GM23248 (cell line): ENCODE results near the gene CD300LG. TPM values are rescaled to one million over a fixed set of nuclear protein-coding genes. Genes with fewer than 3 reads are reported as not detected.
A peak's percentile ranks its signal among the peaks of the same experiment; 100 is the strongest.

ENCODE experiments used
- DNase-seq: peaks from one replicate; pipeline ENCODE4 v3.0.0-alpha.2; 2015
- H2AFZ ChIP-seq: fragments of 200-600 bp; sonication (generic); 2 replicates; pipeline ENCODE4 v1.6.1; 2016; ENCODE audit warnings: antibody characterized with exemption
- H3F3A ChIP-seq: fragments of 200-600 bp; sonication (generic); 2 replicates; pipeline ENCODE4 v1.6.1; 2016; ENCODE audit warnings: mild to moderate bottlenecking, antibody characterized with exemption, mixed run types; ENCODE audit not compliant: insufficient read depth
- H3K27ac ChIP-seq: fragments of 200-600 bp; sonication (generic); 2 replicates; pipeline ENCODE4 v1.5.1; 2016; ENCODE audit warnings: mild to moderate bottlenecking
- H3K27me3 ChIP-seq: fragments of 200-600 bp; sonication (generic); replicated peaks from 2 replicates; pipeline ENCODE4 v1.6.1; 2016; ENCODE audit warnings: mild to moderate bottlenecking; ENCODE audit not compliant: insufficient read depth
- H3K36me3 ChIP-seq: fragments of 200-600 bp; sonication (generic); 2 replicates; pipeline ENCODE4 v1.6.1; 2016; ENCODE audit warnings: low read depth, mild to moderate bottlenecking
- H3K4me1 ChIP-seq: fragments of 200-600 bp; sonication (generic); 2 replicates; pipeline ENCODE4 v1.6.1; 2016; ENCODE audit warnings: mild to moderate bottlenecking; ENCODE audit not compliant: insufficient read depth
- H3K4me2 ChIP-seq: fragments of 200-600 bp; sonication (generic); one replicate; pipeline ENCODE4 v1.6.1; 2016; ENCODE audit warnings: mild to moderate bottlenecking; ENCODE audit not compliant: unreplicated experiment
- H3K4me3 ChIP-seq: fragments of 200-600 bp; sonication (generic); 2 replicates; pipeline ENCODE4 v1.5.1; 2016; ENCODE audit warnings: mild to moderate bottlenecking
- H3K79me2 ChIP-seq: fragments of 200-600 bp; sonication (generic); 2 replicates; pipeline ENCODE4 v1.6.1; 2016; ENCODE audit warnings: mild to moderate bottlenecking; ENCODE audit not compliant: insufficient read depth
- H3K9ac ChIP-seq: fragments of 200-600 bp; sonication (generic); 2 replicates; pipeline ENCODE4 v1.6.1; 2016; ENCODE audit warnings: mild to moderate bottlenecking
- H3K9me2 ChIP-seq: fragments of 200-600 bp; sonication (generic); 2 replicates; pipeline ENCODE4 v1.6.1; 2016; ENCODE audit warnings: mixed run types, mild to moderate bottlenecking, moderate library complexity; ENCODE audit not compliant: insufficient read depth
- H3K9me3 ChIP-seq: fragments of 200-600 bp; sonication (generic); one replicate; pipeline ENCODE4 v1.6.1; 2017; ENCODE audit warnings: low read depth
- H4K20me1 ChIP-seq: fragments of 200-600 bp; sonication (generic); 2 replicates; pipeline ENCODE4 v1.6.0; 2016; ENCODE audit not compliant: insufficient read depth
- EZH2 ChIP-seq: fragments of 200-600 bp; sonication (generic); IDR thresholded peaks from 2 replicates; pipeline ENCODE4 v1.6.1; 2018; ENCODE audit warnings: antibody characterized with exemption, mild to moderate bottlenecking; ENCODE audit not compliant: insufficient read depth, poor library complexity, severe bottlenecking
- EZH2phosphoT487 ChIP-seq: fragments of 200-600 bp; sonication (generic); IDR thresholded peaks from 2 replicates; pipeline ENCODE4 v1.6.1; 2018; ENCODE audit warnings: antibody characterized with exemption, moderate library complexity, mild to moderate bottlenecking, low read depth; ENCODE audit not compliant: insufficient read depth
- WGBS, 2 experiments: methylation state at CpG; one replicate each; pipeline ENCODE4 v1.1.6; 2015 to 2017; ENCODE audit warnings: low lambda C conversion rate in 2 of 2, low coverage in 1 of 2; ENCODE audit errors: missing lambda C conversion rate in 2 of 2; 5-methylcytosine and 5-hydroxymethylcytosine counted together
- in situ Hi-C: fragments of 300-500 bp; cut with MboI; formaldehyde crosslinking; loops from 2 replicates; pipeline ENCODE4 v1.15.0; 2020
- polyA plus RNA-seq: library from polyadenylated mRNA; unstranded; fragments of >200 nt; fragmentation: Nextera tagmentation; extraction: Ambion mirVana; gene quantifications from 2 replicates; pipeline ENCODE4 v1.2.1, GENCODE V29; 2016
- total RNA-seq: library from RNA; depleted of rRNA; stranded (reverse); fragments of >200 nt; shearing (Covaris generic); gene quantifications from 2 replicates; pipeline ENCODE4 v1.2.3, GENCODE V29; 2014

Gene CD300LG
- total and polyA plus RNA-seq, 2 experiments from 2014 or later, result not detected

DNA sequence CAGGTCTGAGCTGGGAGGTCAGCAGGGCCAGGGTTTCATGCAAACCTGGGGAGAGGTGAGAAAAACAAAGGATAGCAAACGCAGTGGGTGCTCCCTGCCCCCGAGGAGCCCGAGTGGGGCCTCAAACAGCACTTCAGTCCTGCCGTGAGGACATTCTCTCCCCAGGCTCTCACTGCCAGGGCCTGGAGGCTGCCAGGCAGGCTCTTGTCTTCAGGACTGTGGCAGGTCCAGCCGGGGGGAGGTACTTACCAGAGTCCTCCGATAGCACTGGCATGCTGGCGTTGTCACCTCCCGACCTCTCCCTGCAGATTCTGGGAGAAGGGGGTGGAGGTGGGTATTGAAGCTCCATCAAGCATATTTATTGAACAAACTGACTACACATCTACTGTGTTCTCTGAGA is 15.3 kb upstream of the CD300LG start:
- Histone ChIP-seq H3K4me1 (peaks cover 14% of the 10 kb centered on the region), H3K4me2 (no peak overlapping the region), H3F3A (peaks cover 11% of the 10 kb centered on the region; the same call in 1 of the 2 replicates), H3K79me2 (no peaks in the 10 kb centered on the region), H3K27ac (no peak overlapping the region), H3K9me2 (no peaks in the 10 kb centered on the region), H3K27me3 (no peaks in the 10 kb centered on the region), H4K20me1 (no peaks in the 10 kb centered on the region), H2AFZ (no peak overlapping the region), H3K4me3 (no peak overlapping the region), H3K9ac (no peak overlapping the region), H3K36me3 (no peaks in the 10 kb centered on the region; the same call in 1 of the 2 replicates), H3K9me3 (no peaks in the 10 kb centered on the region)
- TF ChIP-seq EZH2phosphoT487, result no peak
- TF ChIP-seq EZH2, result no peak
- in situ Hi-C loops, result no loop called here
- DNase-seq, result no peak
- WGBS, 2 experiments, result 79 to 88% methylated on average over 8 of the region's 8 CpGs

DNA sequence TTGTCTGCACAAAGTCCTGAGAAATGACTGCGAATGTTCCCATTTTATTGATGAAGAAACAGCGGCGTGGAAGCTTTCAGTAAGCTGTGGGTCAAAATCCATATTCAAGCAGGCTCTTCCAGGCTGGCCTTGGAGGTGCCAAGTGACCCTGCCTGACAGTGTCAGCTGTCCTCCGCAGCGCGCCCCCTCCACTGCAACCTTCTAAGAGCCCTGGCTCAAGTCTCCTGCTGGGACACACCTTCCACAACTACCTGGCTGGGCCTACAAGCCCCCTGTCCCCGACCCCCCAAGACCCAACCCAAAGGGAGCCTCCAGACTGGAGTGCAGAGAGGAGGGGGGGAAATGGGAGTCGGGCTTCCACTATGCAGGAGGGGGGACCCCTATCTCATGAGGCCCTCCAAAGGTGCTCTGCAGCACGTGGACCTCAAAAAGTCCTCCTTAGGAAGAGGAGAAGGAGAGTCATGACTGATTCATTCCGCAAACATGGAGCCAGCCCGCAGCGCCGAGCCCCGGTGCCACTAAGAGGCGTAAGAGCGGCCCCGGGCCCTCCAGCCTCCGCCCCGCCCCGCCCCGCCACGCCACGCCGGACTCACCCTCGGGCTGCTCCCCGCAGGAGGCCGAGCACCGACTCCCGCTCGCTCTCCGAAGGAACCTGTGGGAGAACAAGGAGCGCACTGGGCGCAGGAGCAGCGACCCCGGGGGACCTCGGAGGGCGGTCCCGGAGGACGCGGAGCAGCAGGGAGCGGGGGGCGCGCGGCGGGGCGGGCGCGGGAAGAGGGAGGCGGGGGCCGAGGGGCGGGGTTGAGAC is 14.6 kb upstream of the CD300LG start:
- Histone ChIP-seq H4K20me1 (no peaks in the 10 kb centered on the region), H3K4me2 (peak overlapping the region; percentile 89), H3K79me2 (no peaks in the 10 kb centered on the region), H3K27ac (peak overlapping the region; percentile 23; the same call in 1 of the 2 replicates), H3K9me2 (no peaks in the 10 kb centered on the region), H3F3A (peaks cover 11% of the 10 kb centered on the region; the same call in 1 of the 2 replicates), H3K4me1 (peaks cover 14% of the 10 kb centered on the region), H3K9ac (peak overlapping the region; percentile 88), H2AFZ (peak overlapping the region; percentile 77), H3K36me3 (no peaks in the 10 kb centered on the region; the same call in 1 of the 2 replicates), H3K4me3 (peak overlapping the region; percentile 81), H3K9me3 (no peaks in the 10 kb centered on the region), H3K27me3 (no peaks in the 10 kb centered on the region)
- in situ Hi-C loops, result no loop called here
- TF ChIP-seq EZH2 (no peak), EZH2phosphoT487 (no peak)
- peak; percentile 91 for DNase-seq
- WGBS, 2 experiments, result 18 to 31% methylated on average over 21 to 35 of the region's 51 CpGs

DNA sequence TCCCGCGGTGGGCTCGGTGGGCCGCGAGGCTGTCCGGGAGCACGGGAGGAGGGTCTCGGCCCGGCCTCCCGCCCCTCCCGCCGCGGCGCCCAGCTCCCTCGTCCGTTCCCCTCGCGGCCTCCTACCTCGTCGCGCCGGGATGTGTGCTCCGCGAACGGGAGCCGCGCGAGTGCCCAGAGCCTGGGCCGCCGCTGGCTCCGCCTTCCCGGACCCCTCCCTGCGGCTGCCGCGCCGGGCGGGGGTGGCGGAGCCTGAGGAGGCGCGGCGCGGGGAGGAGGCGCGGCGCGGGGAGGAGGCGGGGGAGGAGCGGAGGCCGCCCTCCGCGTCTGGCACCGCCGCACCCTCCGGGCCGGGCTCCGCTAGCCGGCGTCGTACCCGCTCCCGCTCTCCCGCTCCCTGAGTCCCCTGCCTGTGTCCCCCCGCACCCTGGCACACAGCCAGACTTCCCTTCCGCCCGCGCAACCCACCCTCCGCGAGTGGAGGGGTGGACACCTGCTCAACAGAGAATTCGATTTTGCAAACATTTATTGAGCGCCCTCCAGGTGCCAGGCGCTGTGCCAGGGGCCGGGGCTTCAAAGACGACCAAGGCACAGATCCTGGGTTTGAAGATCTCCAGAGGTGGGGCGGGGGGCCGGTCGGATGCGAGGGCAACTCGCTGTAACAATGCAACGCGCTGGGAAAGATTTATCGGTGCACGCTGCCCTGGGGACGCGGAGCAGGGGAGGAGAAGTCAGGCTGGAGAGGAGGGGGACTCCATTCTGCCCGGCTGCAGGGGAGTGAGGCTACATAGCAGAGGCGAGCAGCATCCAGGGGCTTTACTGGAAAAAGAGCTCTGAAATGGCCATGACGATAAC is 13.8 kb upstream of the CD300LG start, which contains the start of gene MPP3:
Gene MPP3 (minus strand): TSS at position 171 of the 854 bp plus-strand sequence. CDS start 1,240 bp downstream, outside the sequence.
- H3K4me2 ChIP-seq, result peak within 1 kb of the TSS; percentile 89
- H3K27me3 ChIP-seq, result no peaks in the 10 kb centered on the region
- peaks cover 11% of the 10 kb centered on the region; the same call in 1 of the 2 replicates for H3F3A ChIP-seq
- peak within 1 kb of the TSS; percentile 23; the same call in 1 of the 2 replicates for H3K27ac ChIP-seq
- 5 to 9% methylated on average over 24 to 55 of the region's 87 CpGs for WGBS, 2 experiments
- DNase-seq, result peak; percentile 90
- in situ Hi-C loops, result no loop called here
- TF ChIP-seq EZH2 (no peak), EZH2phosphoT487 (no peak)
- no peaks in the 10 kb centered on the region for H4K20me1 ChIP-seq
- H3K79me2 ChIP-seq, result no peaks in the 10 kb centered on the region
- H3K4me1 ChIP-seq, result peaks cover 14% of the 10 kb centered on the region
- H3K36me3 ChIP-seq, result no peaks in the 10 kb centered on the region; the same call in 1 of the 2 replicates
- no peaks in the 10 kb centered on the region for H3K9me2 ChIP-seq
- peak within 1 kb of the TSS; percentile 77 for H2AFZ ChIP-seq
- peak within 1 kb of the TSS; percentile 81 for H3K4me3 ChIP-seq
- H3K9me3 ChIP-seq, result no peaks in the 10 kb centered on the region
- H3K9ac ChIP-seq, result peak within 1 kb of the TSS; percentile 88

DNA sequence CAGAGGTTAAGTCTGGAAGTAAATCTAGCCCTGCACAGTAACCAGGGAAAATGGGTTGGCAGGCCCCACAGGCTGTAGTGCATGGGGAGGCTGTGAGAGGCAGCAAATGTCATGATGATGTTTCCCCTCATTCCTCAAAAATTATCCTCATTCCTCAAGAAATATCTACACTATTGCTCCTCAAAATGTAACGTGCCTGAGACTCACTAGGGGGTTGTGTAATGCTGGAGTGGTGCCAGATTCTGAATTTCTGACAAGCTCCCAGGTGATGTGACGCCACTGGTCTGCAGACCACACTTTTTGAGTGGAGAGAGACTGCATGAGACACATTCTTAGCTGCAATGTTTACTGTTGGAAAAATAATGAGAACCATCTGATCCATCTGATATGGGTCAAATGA is 12.9 kb upstream of the CD300LG start:
- in situ Hi-C loops, result no loop called here
- TF ChIP-seq EZH2 (no peak), EZH2phosphoT487 (no peak)
- Histone ChIP-seq H3K9me2 (no peaks in the 10 kb centered on the region), H3K36me3 (no peaks in the 10 kb centered on the region; the same call in 1 of the 2 replicates), H3F3A (peaks cover 11% of the 10 kb centered on the region; the same call in 1 of the 2 replicates), H3K9me3 (no peaks in the 10 kb centered on the region), H3K4me2 (no peak overlapping the region), H2AFZ (no peak overlapping the region), H4K20me1 (no peaks in the 10 kb centered on the region), H3K9ac (no peak overlapping the region), H3K27me3 (0 out of 2 replicates have a peak, but pooled peaks cover under 1% of the 10 kb centered on the region), H3K4me1 (peaks cover 14% of the 10 kb centered on the region), H3K27ac (no peak overlapping the region), H3K4me3 (no peak overlapping the region), H3K79me2 (no peaks in the 10 kb centered on the region)
- peak; percentile 56 for DNase-seq
- 43 to 49% methylated on average over 2 of the region's 2 CpGs for WGBS, 2 experiments
